ENCODE data around the gene ZFAND2B. TPM values are rescaled to one million over a fixed set of nuclear protein-coding genes. Genes with fewer than 3 reads are reported as not detected.
"Not testable (repeated sequence)": the region's sequence is repeated elsewhere in the genome, so short reads cannot be mapped to it uniquely, and the experiment has no call there.

ZFAND2B gene
- total RNA-seq, 1 donor from 2014 or later: 14.1 TPM

- no peak for DNase-seq
These were observed 43.6 kb downstream of the ZFAND2B start for GRCh38 chr2:219250049-219250781.

- no peak for DNase-seq
These were observed 45.1 kb downstream of the ZFAND2B start for GRCh38 chr2:219251656-219252055.

- no peak for DNase-seq
These were observed 45.5 kb downstream of the ZFAND2B start for GRCh38 chr2:219252084-219252483.

GRCh38 chr2:219252570-219252899 is 46.0 kb downstream of the ZFAND2B start:
- no peak for DNase-seq

GRCh38 chr2:219252900-219253752 is 46.5 kb downstream of the ZFAND2B start, which contains the start of gene TUBA4B:
TSS of gene TUBA4B (plus strand) at chr2:219253243. CDS start at chr2:219253408, 165 bp downstream.
- DNase-seq: no peak

- no peak for DNase-seq
These were observed 47.4 kb downstream of the ZFAND2B start, which contains the start of gene TUBA4A for GRCh38 chr2:219253753-219254589. TSS of gene TUBA4A (minus strand) at chr2:219253918. CDS start at chr2:219253858, 60 bp downstream.

- DNase-seq: no peak
These were observed 48.1 kb downstream of the ZFAND2B start for GRCh38 chr2:219254590-219255201.

- not testable (repeated sequence) for DNase-seq
These were observed 52.4 kb downstream of the ZFAND2B start for GRCh38 chr2:219258942-219259341.

Other genes starting within 250 kb of the ZFAND2B start
- not detected for gene CDK5R2, start 247.1 kb upstream of the ZFAND2B start, total RNA-seq
- not detected for gene FEV, start 221.6 kb upstream of the ZFAND2B start, total RNA-seq
- gene CRYBA2, start 213.4 kb upstream of the ZFAND2B start, total RNA-seq: not detected
- gene CFAP65, start 165.3 kb upstream of the ZFAND2B start, total RNA-seq: not detected
- 0.10 TPM for gene IHH, start 145.9 kb upstream of the ZFAND2B start, total RNA-seq
- 10.7 TPM for gene NHEJ1, start 46.0 kb upstream of the ZFAND2B start, total RNA-seq
- 1.5 TPM for gene SLC23A3, start 36.8 kb upstream of the ZFAND2B start, total RNA-seq
- 24.1 TPM for gene CNPPD1, start 29.9 kb upstream of the ZFAND2B start, total RNA-seq
- gene RETREG2, start 28.5 kb upstream of the ZFAND2B start, total RNA-seq: 31.2 TPM
- gene ABCB6, start 12.2 kb downstream of the ZFAND2B start, total RNA-seq: 23.8 TPM
- 24.7 TPM for gene ATG9A, start 22.9 kb downstream of the ZFAND2B start, total RNA-seq
- gene ANKZF1, start 23.0 kb downstream of the ZFAND2B start, total RNA-seq: 41.6 TPM
- 6.8 TPM for gene GLB1L, start 38.7 kb downstream of the ZFAND2B start, total RNA-seq
- gene STK16, start 38.7 kb downstream of the ZFAND2B start, total RNA-seq: 8.2 TPM
- not detected for gene TUBA4B, start 46.5 kb downstream of the ZFAND2B start, total RNA-seq
- 35.7 TPM for gene TUBA4A, start 47.1 kb downstream of the ZFAND2B start, total RNA-seq
- 46.7 TPM for gene DNAJB2, start 72.6 kb downstream of the ZFAND2B start, total RNA-seq
- not detected for gene PTPRN, start 102.6 kb downstream of the ZFAND2B start, total RNA-seq
- not detected for gene RESP18, start 126.0 kb downstream of the ZFAND2B start, total RNA-seq
- gene DNPEP, start 181.1 kb downstream of the ZFAND2B start, total RNA-seq: 42.4 TPM
- 318 TPM for gene DES, start 211.6 kb downstream of the ZFAND2B start, total RNA-seq
- 10.5 TPM for gene SPEG, start 228.1 kb downstream of the ZFAND2B start, total RNA-seq

All from skin of body (tissue), 2 donors.